OCI-LY3 (cell line): Measurements from ENCODE around the gene RC3H2.

ENCODE experiments used
- H2AFZ ChIP-seq: fragments of 200-600, 300-600 bp; shearing (Covaris generic); 2 replicates; pipeline ENCODE4 v1.6.0; 2014; ENCODE audit warnings: antibody characterized with exemption, low read depth, low read length
- H3K27ac ChIP-seq: fragments of 200-600, 300-600 bp; sonication (generic); 2 replicates; pipeline ENCODE4 v1.5.1; 2014; ENCODE audit warnings: mild to moderate bottlenecking, low read length, moderate library complexity, mixed read lengths
- H3K27me3 ChIP-seq: fragments of 200-600, 300-600 bp; sonication (generic); 2 replicates; pipeline ENCODE4 v1.6.1; 2014; ENCODE audit warnings: low read depth, low read length, mixed read lengths
- H3K36me3 ChIP-seq: fragments of 200-600, 300-600 bp; sonication (generic); replicated peaks from 2 replicates; pipeline ENCODE3; 2014; ENCODE audit warnings: low read depth, low read length, mixed read lengths
- H3K4me1 ChIP-seq: fragments of 300-600, 200-600 bp; sonication (generic); 2 replicates; pipeline ENCODE4 v1.6.1; 2014; ENCODE audit warnings: low read length, mixed read lengths
- H3K4me2 ChIP-seq: fragments of 200-600, 300-600 bp; sonication (generic); 2 replicates; pipeline ENCODE4 v1.6.1; 2014; ENCODE audit warnings: low read length, mixed read lengths
- H3K4me3 ChIP-seq: fragments of 300-600, 200-600 bp; sonication (generic); 2 replicates; pipeline ENCODE4 v1.5.1; 2014; ENCODE audit warnings: antibody characterized with exemption, mild to moderate bottlenecking, low read length, moderate library complexity
- H3K79me2 ChIP-seq: fragments of 300-600, 200-600 bp; shearing (Covaris generic); 2 replicates; pipeline ENCODE4 v1.6.1; 2014; ENCODE audit warnings: mild to moderate bottlenecking, low read length, mixed read lengths
- H3K9ac ChIP-seq: fragments of 300-600, 200-600 bp; shearing (Covaris generic); 2 replicates; pipeline ENCODE4 v1.6.0; 2014; ENCODE audit warnings: mild to moderate bottlenecking, low read length, moderate library complexity
- H3K9me3 ChIP-seq: fragments of 200-600, 300-600 bp; shearing (Covaris generic); 2 replicates; pipeline ENCODE4 v1.6.1; 2014; ENCODE audit warnings: low read length, mixed read lengths; ENCODE audit not compliant: insufficient read depth
- H4K20me1 ChIP-seq: fragments of 200-600, 300-600 bp; sonication (generic); 2 replicates; pipeline ENCODE4 v1.6.1; 2016; ENCODE audit warnings: low read length, mixed read lengths; ENCODE audit not compliant: insufficient read depth
- CTCF ChIP-seq: fragments of 200-600, 300-600 bp; sonication (generic); IDR thresholded peaks from 2 replicates; pipeline ENCODE4 v1.5.1; 2014; ENCODE audit warnings: antibody characterized with exemption, low read length, low read depth
- EZH2phosphoT487 ChIP-seq: fragments of 200-600 bp; shearing (Covaris generic); IDR thresholded peaks from 2 replicates; pipeline ENCODE4 v1.6.1; 2018; ENCODE audit warnings: antibody characterized with exemption, mixed run types, low read depth

The RC3H2 gene

DNA sequence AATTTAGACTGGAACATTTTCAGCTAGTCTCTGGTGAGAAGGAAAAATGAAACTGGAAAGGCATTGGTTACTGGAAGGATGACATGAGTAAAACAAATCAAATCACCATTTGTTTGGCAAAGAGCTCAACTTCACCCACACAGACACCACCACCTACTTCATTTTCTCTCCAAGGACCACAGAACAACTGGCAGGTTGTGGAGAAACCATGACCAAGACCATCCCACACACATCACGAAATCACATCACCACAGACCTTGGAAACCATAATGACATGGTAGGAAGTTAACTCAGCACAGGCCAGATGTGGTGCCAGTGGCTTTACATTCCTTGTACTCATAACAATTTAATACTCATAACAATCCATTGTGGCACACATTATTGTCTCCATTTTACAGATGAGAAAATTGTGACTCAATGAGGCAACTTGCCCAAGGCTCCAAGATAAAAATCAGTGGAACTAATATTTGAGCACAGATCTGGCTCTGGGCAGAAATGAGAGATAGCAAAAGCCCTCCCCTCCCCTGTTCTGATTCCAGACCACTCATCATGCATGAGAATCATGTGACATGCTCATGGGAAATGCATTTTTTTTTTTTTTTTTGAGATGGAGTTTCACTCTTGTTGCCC lies 97.8 kb downstream of the RC3H2 start:
- Histone ChIP-seq H3K27ac (no peak overlapping the region), H3K9ac (no peak overlapping the region), H3K79me2 (no peaks in the 10 kb centered on the region), H3K4me3 (no peak overlapping the region), H4K20me1 (no peaks in the 10 kb centered on the region), H2AFZ (no peak overlapping the region), H3K36me3 (no peaks in the 10 kb centered on the region), H3K4me2 (no peak overlapping the region), H3K9me3 (no peaks in the 10 kb centered on the region), H3K27me3 (no peaks in the 10 kb centered on the region), H3K4me1 (no peaks in the 10 kb centered on the region)
- TF ChIP-seq CTCF: no peak
- TF ChIP-seq EZH2phosphoT487: no peak

DNA sequence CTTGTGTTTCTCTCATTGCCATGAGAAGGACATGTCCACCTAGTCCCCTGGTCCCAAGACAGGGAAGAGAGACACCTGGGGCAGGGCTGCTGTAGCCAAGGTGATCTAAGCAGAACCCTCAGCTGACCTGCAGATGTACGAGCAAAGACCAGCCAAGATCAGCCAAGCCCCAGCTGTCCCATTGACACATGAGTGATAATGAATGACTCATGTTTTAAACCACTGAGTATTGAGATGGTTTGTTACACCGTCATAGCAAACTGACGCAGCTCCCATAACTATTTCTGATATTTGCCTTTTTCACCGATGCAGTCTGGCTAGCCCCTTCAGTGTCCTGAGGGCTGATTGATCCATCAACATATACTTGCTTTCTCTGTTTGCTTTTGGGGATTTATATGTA lies 98.5 kb downstream of the RC3H2 start:
- Histone ChIP-seq H3K79me2 (no peaks in the 10 kb centered on the region), H2AFZ (no peak overlapping the region), H4K20me1 (no peaks in the 10 kb centered on the region), H3K9me3 (no peaks in the 10 kb centered on the region), H3K27me3 (no peaks in the 10 kb centered on the region), H3K36me3 (no peaks in the 10 kb centered on the region), H3K27ac (no peak overlapping the region), H3K4me2 (no peak overlapping the region), H3K4me1 (no peaks in the 10 kb centered on the region), H3K4me3 (no peak overlapping the region), H3K9ac (no peak overlapping the region)
- no peak for TF ChIP-seq CTCF

DNA sequence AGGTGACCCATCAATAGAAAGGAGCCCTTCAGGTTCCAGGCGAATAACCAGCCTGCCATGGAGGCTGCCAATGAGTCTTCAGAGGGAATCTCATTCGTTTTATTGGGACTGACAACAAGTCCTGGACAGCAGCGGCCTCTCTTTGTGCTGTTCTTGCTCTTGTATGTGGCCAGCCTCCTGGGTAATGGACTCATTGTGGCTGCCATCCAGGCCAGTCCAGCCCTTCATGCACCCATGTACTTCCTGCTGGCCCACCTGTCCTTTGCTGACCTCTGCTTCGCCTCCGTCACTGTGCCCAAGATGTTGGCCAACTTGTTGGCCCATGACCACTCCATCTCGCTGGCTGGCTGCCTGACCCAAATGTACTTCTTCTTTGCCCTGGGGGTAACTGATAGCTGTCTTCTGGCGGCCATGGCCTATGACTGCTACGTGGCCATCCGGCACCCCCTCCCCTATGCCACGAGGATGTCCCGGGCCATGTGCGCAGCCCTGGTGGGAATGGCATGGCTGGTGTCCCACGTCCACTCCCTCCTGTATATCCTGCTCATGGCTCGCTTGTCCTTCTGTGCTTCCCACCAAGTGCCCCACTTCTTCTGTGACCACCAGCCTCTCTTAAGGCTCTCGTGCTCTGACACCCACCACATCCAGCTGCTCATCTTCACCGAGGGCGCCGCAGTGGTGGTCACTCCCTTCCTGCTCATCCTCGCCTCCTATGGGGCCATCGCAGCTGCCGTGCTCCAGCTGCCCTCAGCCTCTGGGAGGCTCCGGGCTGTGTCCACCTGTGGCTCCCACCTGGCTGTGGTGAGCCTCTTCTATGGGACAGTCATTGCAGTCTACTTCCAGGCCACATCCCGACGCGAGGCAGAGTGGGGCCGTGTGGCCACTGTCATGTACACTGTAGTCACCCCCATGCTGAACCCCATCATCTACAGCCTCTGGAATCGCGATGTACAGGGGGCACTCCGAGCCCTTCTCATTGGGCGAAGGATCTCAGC lies 104.8 kb downstream of the RC3H2 start, which contains the start of gene OR1K1:
Gene OR1K1 (plus strand): TSS at position 58 of the 995 bp plus-strand sequence. CDS start 0 bp downstream, at position 58.
- no peaks in the 10 kb centered on the region for H3K9me3 ChIP-seq
- no peak within 1 kb of the TSS for H3K27ac ChIP-seq
- H3K36me3 ChIP-seq: no peaks in the 10 kb centered on the region
- H3K9ac ChIP-seq: no peak within 1 kb of the TSS
- no peak within 1 kb of the TSS for H2AFZ ChIP-seq
- TF ChIP-seq CTCF: no peak
- TF ChIP-seq EZH2phosphoT487: no peak
- H3K27me3 ChIP-seq: no peaks in the 10 kb centered on the region
- no peaks in the 10 kb centered on the region for H3K4me1 ChIP-seq
- no peak within 1 kb of the TSS for H3K4me3 ChIP-seq
- H3K79me2 ChIP-seq: no peaks in the 10 kb centered on the region
- no peak within 1 kb of the TSS for H3K4me2 ChIP-seq
- no peaks in the 10 kb centered on the region for H4K20me1 ChIP-seq

DNA sequence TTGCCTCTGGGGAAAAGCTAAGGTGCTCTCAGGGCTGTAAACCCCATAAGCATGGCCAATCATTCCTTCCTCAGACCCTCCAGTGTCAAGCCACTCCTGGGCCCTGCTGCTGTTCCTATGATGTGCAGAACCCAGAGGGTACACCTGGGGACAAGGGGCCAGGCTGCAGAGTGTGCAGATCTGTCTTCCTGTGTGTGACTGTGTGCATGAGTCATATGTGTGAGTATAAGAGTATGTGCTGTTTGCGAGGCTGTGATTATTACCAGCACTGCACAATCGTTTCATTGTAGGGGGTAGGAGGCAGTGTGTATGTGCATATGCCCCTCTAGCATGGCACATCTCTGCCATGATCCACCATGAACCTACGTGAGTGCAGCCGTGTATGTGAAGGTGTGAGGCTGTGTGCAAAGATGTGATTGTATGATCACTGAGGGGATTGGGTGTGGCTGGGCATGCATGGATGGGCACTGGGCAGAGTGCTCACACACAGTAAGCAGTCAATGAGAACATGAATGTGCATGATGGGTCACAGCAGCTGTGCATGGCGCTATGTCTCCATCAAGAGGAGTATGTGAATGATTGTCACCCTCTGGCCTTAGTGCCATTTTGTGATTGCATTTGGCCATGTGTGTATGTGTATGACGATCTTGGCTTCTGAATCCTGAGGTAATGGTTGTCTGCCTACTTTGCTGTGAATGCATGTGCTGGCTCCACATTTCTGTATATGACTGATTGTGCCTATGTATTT lies 107.7 kb downstream of the RC3H2 start:
- H4K20me1 ChIP-seq: no peaks in the 10 kb centered on the region
- H3K36me3 ChIP-seq: no peaks in the 10 kb centered on the region
- no peak overlapping the region for H3K9ac ChIP-seq
- no peaks in the 10 kb centered on the region for H3K9me3 ChIP-seq
- H3K4me3 ChIP-seq: no peak overlapping the region
- H3K4me1 ChIP-seq: peaks cover 1% of the 10 kb centered on the region; the same call in 1 of the 2 replicates
- H3K79me2 ChIP-seq: no peaks in the 10 kb centered on the region
- no peak for TF ChIP-seq CTCF
- TF ChIP-seq EZH2phosphoT487: no peak
- H3K27ac ChIP-seq: no peak overlapping the region
- no peaks in the 10 kb centered on the region for H3K27me3 ChIP-seq
- no peak overlapping the region for H2AFZ ChIP-seq
- H3K4me2 ChIP-seq: no peak overlapping the region
